ENCODE data around the gene POLD1.

- TF ChIP-seq, protein P1, sequence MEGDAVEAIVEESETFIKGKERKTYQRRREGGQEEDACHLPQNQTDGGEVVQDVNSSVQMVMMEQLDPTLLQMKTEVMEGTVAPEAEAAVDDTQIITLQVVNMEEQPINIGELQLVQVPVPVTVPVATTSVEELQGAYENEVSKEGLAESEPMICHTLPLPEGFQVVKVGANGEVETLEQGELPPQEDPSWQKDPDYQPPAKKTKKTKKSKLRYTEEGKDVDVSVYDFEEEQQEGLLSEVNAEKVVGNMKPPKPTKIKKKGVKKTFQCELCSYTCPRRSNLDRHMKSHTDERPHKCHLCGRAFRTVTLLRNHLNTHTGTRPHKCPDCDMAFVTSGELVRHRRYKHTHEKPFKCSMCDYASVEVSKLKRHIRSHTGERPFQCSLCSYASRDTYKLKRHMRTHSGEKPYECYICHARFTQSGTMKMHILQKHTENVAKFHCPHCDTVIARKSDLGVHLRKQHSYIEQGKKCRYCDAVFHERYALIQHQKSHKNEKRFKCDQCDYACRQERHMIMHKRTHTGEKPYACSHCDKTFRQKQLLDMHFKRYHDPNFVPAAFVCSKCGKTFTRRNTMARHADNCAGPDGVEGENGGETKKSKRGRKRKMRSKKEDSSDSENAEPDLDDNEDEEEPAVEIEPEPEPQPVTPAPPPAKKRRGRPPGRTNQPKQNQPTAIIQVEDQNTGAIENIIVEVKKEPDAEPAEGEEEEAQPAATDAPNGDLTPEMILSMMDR (IDR thresholded peaks at IDR 0.05 in 8 of 11, conservative IDR thresholded peaks at IDR 0.05 in 3 of 11) = no peak
- TF ChIP-seq POLR2A (IDR thresholded peaks at IDR 0.05) = no peak
- no peak for TF ChIP-seq POLR2AphosphoS5 (IDR thresholded peaks at IDR 0.05)
These were observed 75.5 kb downstream of the POLD1 start for GRCh38 chr19:50459638-50460037.
